ENCODE data around the gene PSMC1. TPM values are rescaled to one million over a fixed set of nuclear protein-coding genes. Genes with fewer than 3 reads are reported as not detected.
A peak's percentile ranks its signal among the peaks of the same experiment; 100 is the strongest.

Gene PSMC1
- total RNA-seq, 2 experiments from 2014 or later: 75.8 to 80.3 TPM

DNA sequence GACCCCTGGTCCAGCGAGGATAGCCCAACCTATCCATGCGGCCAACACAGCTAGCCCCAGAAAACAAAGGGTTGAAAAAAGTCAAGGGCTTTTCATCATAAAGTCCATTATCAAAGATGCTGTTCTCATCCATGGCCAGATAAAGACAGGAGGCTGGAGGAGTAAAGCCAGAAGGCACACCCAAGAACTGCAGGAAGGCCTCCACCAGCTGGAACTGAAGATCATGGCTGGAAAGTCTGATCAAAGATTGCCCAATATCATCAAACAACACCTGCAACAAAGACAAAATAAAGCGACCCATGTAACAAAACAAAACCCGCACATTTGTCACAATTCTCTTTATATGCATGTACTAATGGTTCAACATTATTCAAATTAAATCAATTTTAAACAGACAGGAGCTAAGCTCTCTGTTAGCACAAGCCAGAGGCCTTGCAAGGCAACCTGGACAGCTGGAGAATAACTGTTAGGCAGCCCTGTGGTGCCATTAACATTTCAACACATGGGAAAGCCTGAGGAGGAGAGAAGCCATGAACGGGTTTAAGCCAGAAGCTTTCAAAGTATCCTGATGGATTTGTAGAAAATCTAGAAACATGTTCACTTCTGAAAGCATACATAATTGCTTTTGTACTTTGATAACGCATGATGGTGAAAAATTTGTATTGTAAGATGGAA lies 34.1 kb downstream of the PSMC1 start:
- H3K27me3 ChIP-seq (ENCODE audit: control insufficient read depth in 1 of 2, insufficient read depth in 2 of 2, low read length in 2 of 2): no peaks in the 10 kb centered on the region
- peaks cover 71% of the 10 kb centered on the region for H3K36me3 ChIP-seq (ENCODE audit: insufficient read depth, low read length)
- no peaks in the 10 kb centered on the region for H3K9me3 Mint-ChIP-seq
- no peaks in the 10 kb centered on the region for H3K27me3 Mint-ChIP-seq
- ATAC-seq (ENCODE audit: poor library complexity) (no peak), DNase-seq (no peak)
- no peak overlapping the region for H3K27ac Mint-ChIP-seq
- no peak overlapping the region for H3K27ac ChIP-seq (ENCODE audit: low read depth in 1 of 2, low read length in 2 of 2)
- intact Hi-C loops (cut with DNase I, micrococcal nuclease): no loop called here
- POLR2A ChIA-PET: interaction anchor here (0.6 kb wide), 1 partner anchor 11 kb away, joined by 3 read pairs; no protein-coding TSS in a partner anchor
- no peak overlapping the region for H3K4me3 ChIP-seq (ENCODE audit: low read length)
- TF ChIP-seq CTCF (IDR thresholded peaks at IDR 0.05): no peak
- no peak overlapping the region for H3K4me3 Mint-ChIP-seq
- H3K4me1 ChIP-seq (ENCODE audit: insufficient read depth, low read length): no peaks in the 10 kb centered on the region
- CTCF ChIA-PET: no interaction called here
- no peaks in the 10 kb centered on the region for H3K9me3 ChIP-seq (ENCODE audit: control insufficient read depth in 1 of 2, insufficient read depth in 1 of 2, low read length in 2 of 2)
- H3K36me3 Mint-ChIP-seq (ENCODE audit: low read depth): peaks cover 89% of the 10 kb centered on the region
- H3K4me1 Mint-ChIP-seq (ENCODE audit: low read depth): no peaks in the 10 kb centered on the region

DNA sequence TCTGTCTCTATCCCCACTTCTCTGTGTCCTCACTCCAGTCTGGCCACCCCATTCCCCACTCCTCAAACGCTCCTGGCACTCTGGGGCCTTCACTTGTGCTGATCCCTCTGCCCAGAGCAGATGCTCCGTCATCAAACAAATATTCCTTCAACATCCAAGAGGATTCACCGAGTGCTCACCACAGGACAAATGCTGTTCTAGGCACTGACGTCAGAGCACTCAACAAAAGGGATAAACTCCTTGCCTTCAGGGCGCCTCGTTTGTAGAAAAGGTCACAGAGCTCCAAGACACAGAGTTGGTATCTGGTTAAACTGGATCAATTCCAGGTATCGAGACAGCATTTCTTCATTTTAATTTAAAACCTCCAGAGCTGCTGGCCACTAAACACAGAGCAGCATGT lies 35.3 kb downstream of the PSMC1 start:
- no peaks in the 10 kb centered on the region for H3K9me3 Mint-ChIP-seq
- ChIA-PET POLR2A (interaction anchor here (1.7 kb wide), 1 partner anchor 92 kb away, joined by 3 read pairs; no protein-coding TSS in a partner anchor), CTCF (no interaction called here)
- no peaks in the 10 kb centered on the region for H3K27me3 ChIP-seq (ENCODE audit: control insufficient read depth in 1 of 2, insufficient read depth in 2 of 2, low read length in 2 of 2)
- no peak for TF ChIP-seq CTCF (IDR thresholded peaks at IDR 0.05)
- ATAC-seq (ENCODE audit: poor library complexity) (no peak), DNase-seq (no peak)
- intact Hi-C loops (cut with DNase I, micrococcal nuclease): no loop called here
- no peaks in the 10 kb centered on the region for H3K4me1 Mint-ChIP-seq (ENCODE audit: low read depth)
- H3K36me3 ChIP-seq (ENCODE audit: insufficient read depth, low read length): peaks cover 65% of the 10 kb centered on the region
- no peaks in the 10 kb centered on the region for H3K4me1 ChIP-seq (ENCODE audit: insufficient read depth, low read length)
- H3K4me3 ChIP-seq (ENCODE audit: low read length): no peak overlapping the region
- H3K27ac ChIP-seq (ENCODE audit: low read depth in 1 of 2, low read length in 2 of 2): no peak overlapping the region
- H3K9me3 ChIP-seq (ENCODE audit: control insufficient read depth in 1 of 2, insufficient read depth in 1 of 2, low read length in 2 of 2): no peaks in the 10 kb centered on the region
- peaks cover 88% of the 10 kb centered on the region for H3K36me3 Mint-ChIP-seq (ENCODE audit: low read depth)
- no peaks in the 10 kb centered on the region for H3K27me3 Mint-ChIP-seq
- no peak overlapping the region for H3K27ac Mint-ChIP-seq
- H3K4me3 Mint-ChIP-seq: no peak overlapping the region

DNA sequence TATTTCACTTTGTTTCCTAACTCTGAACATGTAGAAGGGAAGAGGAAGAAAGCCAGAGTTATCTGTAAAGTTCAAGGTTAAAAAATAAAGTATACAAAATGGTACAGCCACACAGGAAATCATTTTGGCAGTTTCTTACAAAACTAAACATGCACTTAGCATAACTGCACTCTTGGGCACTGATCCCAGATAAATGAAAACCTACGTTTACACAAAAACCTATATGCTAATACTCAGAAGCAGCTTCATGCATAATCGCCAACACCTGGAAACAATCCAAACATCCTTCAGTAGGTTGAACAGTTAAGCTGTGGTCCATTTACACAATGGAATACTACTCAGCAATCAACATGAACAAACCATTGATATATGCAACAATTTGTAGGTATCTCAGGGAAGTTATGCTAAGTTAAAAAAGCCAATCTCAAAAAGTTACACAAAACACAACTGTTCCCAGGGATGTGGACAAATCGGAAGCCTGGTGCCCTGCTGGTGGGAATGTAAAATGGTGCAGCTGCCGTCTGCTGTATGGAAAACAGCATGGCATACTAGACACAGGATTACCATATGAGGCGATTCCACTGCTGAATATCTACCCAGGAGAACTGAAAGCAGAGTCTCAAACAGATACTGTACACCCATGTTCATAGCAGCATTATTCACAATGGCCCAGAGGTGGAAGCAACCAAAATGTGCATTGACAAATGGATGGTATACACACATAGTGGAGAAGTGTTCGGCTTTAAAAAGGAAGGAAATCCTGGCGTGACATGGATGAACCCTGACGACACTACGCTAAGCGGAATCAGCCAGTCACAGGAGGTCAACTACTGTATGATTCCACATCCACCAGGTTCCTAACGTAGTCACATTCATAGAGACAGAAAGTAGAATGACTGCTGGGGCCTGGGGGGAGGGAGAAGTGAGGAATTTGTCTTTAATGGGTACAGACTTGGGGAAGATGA lies 37.7 kb downstream of the PSMC1 start:
- Histone ChIP-seq H3K4me1 (ENCODE audit: insufficient read depth, low read length) (no peaks in the 10 kb centered on the region), H3K4me3 (ENCODE audit: low read length) (no peak overlapping the region), H3K27ac (ENCODE audit: low read depth in 1 of 2, low read length in 2 of 2) (no peak overlapping the region), H3K36me3 (ENCODE audit: insufficient read depth, low read length) (peaks cover 62% of the 10 kb centered on the region), H3K9me3 (ENCODE audit: control insufficient read depth in 1 of 2, insufficient read depth in 1 of 2, low read length in 2 of 2) (no peaks in the 10 kb centered on the region), H3K27me3 (ENCODE audit: control insufficient read depth in 1 of 2, insufficient read depth in 2 of 2, low read length in 2 of 2) (no peaks in the 10 kb centered on the region)
- CTCF ChIA-PET: no interaction called here
- no peaks in the 10 kb centered on the region for H3K4me1 Mint-ChIP-seq (ENCODE audit: low read depth)
- peak in 1 of 14 experiments; percentile 17 for DNase-seq
- H3K9me3 Mint-ChIP-seq: no peaks in the 10 kb centered on the region
- POLR2A ChIA-PET: no interaction called here
- intact Hi-C loops (cut with DNase I, micrococcal nuclease): no loop called here
- H3K27me3 Mint-ChIP-seq: no peaks in the 10 kb centered on the region
- no peak for TF ChIP-seq CTCF (IDR thresholded peaks at IDR 0.05)
- no peak overlapping the region for H3K27ac Mint-ChIP-seq
- H3K4me3 Mint-ChIP-seq: no peak overlapping the region
- ATAC-seq (ENCODE audit: poor library complexity): no peak
- peaks cover 89% of the 10 kb centered on the region for H3K36me3 Mint-ChIP-seq (ENCODE audit: low read depth)
